HUES48 (cell line): ENCODE measurements around the gene FRMD6.

Source experiments
- H3K27ac ChIP-seq: one replicate; pipeline ENCODE4 v1.7.0; 2013; ENCODE audit warnings: low read depth, low read length, inconsistent platforms
- H3K27me3 ChIP-seq: 2 replicates; pipeline ENCODE4 v1.6.1; 2013; ENCODE audit warnings: mild to moderate bottlenecking, low read length; ENCODE audit not compliant: control insufficient read depth, insufficient read depth
- H3K36me3 ChIP-seq: 2 replicates; pipeline ENCODE4 v1.6.1; 2013; ENCODE audit warnings: low read length; ENCODE audit not compliant: control insufficient read depth, insufficient read depth
- H3K4me1 ChIP-seq: 2 replicates; pipeline ENCODE4 v1.6.1; 2013; ENCODE audit warnings: mild to moderate bottlenecking, low read length; ENCODE audit not compliant: control insufficient read depth, insufficient read depth
- H3K4me3 ChIP-seq: 2 replicates; pipeline ENCODE4 v1.5.1; 2013; ENCODE audit warnings: mild to moderate bottlenecking, low read depth, low read length
- H3K9ac ChIP-seq: 2 replicates; pipeline ENCODE4 v1.6.1; 2013; ENCODE audit warnings: mild to moderate bottlenecking, low read depth, low read length, moderate library complexity
- H3K9me3 ChIP-seq: 2 replicates; pipeline ENCODE4 v1.6.1; 2013; ENCODE audit warnings: low read length; ENCODE audit not compliant: control insufficient read depth, insufficient read depth

Gene FRMD6

GRCh38 chr14:51614707-51615106, 37.0 kb upstream of the FRMD6 start:
- Histone ChIP-seq H3K27me3 (no peaks in the 10 kb centered on the region), H3K4me3 (no peak overlapping the region), H3K9ac (no peak overlapping the region), H3K36me3 (no peaks in the 10 kb centered on the region), H3K4me1 (no peaks in the 10 kb centered on the region), H3K9me3 (no peaks in the 10 kb centered on the region), H3K27ac (no peak overlapping the region)

GRCh38 chr14:51616256-51616655, 35.5 kb upstream of the FRMD6 start:
- H3K27ac ChIP-seq, result no peak overlapping the region
- no peaks in the 10 kb centered on the region for H3K36me3 ChIP-seq
- no peaks in the 10 kb centered on the region for H3K9me3 ChIP-seq
- H3K4me1 ChIP-seq, result no peaks in the 10 kb centered on the region
- H3K27me3 ChIP-seq, result no peaks in the 10 kb centered on the region
- H3K9ac ChIP-seq, result no peak overlapping the region
- no peak overlapping the region for H3K4me3 ChIP-seq

DNA sequence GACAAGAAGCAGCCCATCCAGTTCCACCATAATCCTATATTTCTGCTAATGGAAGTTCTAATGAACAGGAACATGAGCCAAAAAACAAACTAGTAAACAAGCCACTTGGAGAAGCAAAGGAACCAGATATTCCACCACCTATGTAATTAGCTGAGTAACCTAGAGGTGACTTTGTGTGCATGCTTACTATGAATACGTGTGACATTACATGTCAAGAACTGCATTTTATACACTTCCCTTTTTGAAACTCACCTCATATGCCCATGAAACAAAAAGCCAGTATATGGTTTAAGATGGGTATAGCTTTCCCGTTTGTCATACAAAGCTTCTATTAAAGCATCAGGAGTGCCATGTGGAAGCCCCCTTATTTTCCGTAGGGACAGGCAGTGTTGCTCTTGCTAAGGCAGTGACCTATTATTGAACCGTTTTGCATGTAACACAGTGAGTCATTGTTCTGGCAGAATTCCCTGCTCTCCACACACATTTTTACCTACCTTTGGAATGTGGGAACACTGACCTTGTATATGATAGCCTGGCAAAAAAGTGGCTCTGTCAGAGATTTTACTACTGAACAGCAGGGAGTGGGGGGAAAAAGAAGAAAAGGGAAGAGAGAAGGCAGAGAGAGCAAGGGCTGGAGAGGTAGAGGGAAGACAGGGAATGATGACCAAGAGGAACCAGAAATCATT, 34.8 kb upstream of the FRMD6 start:
- no peaks in the 10 kb centered on the region for H3K4me1 ChIP-seq
- no peaks in the 10 kb centered on the region for H3K36me3 ChIP-seq
- no peak overlapping the region for H3K9ac ChIP-seq
- H3K4me3 ChIP-seq, result no peak overlapping the region
- H3K27me3 ChIP-seq, result no peaks in the 10 kb centered on the region
- no peak overlapping the region for H3K27ac ChIP-seq
- H3K9me3 ChIP-seq, result no peaks in the 10 kb centered on the region

- H3K9ac ChIP-seq, result no peak overlapping the region
- H3K4me1 ChIP-seq, result no peaks in the 10 kb centered on the region
- no peak overlapping the region for H3K27ac ChIP-seq
- H3K4me3 ChIP-seq, result no peak overlapping the region
- H3K36me3 ChIP-seq, result no peaks in the 10 kb centered on the region
- H3K27me3 ChIP-seq, result no peaks in the 10 kb centered on the region
- H3K9me3 ChIP-seq, result no peaks in the 10 kb centered on the region
Observed at GRCh38 chr14:51619561-51619960, 32.1 kb upstream of the FRMD6 start.

- no peaks in the 10 kb centered on the region for H3K4me1 ChIP-seq
- no peaks in the 10 kb centered on the region for H3K27me3 ChIP-seq
- no peaks in the 10 kb centered on the region for H3K9me3 ChIP-seq
- H3K9ac ChIP-seq, result no peak overlapping the region
- H3K36me3 ChIP-seq, result no peaks in the 10 kb centered on the region
- H3K4me3 ChIP-seq, result no peak overlapping the region
- no peak overlapping the region for H3K27ac ChIP-seq
Observed at GRCh38 chr14:51620056-51620455, 31.7 kb upstream of the FRMD6 start.

DNA sequence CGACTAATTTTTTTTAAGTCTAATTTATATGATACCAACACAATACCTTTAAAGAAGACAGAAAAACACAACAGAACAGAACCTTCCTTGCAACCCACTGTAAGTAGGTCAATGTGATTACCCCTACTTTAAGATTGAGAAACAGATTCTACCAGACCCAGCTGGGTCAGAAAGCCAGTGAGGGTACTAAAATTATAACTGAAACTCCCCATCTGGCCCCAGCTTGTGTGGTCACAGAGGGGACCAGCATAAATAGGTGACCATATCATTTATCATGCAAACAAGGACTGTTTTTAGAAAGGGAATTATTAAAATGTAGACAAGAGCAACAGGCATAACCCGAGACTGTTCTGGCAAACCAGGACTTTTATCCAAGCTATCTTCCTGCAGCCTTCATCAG, 30.1 kb upstream of the FRMD6 start:
- Histone ChIP-seq H3K27me3 (no peaks in the 10 kb centered on the region), H3K27ac (no peak overlapping the region), H3K9ac (no peak overlapping the region), H3K36me3 (no peaks in the 10 kb centered on the region), H3K4me1 (no peaks in the 10 kb centered on the region), H3K9me3 (no peaks in the 10 kb centered on the region), H3K4me3 (no peak overlapping the region)

DNA sequence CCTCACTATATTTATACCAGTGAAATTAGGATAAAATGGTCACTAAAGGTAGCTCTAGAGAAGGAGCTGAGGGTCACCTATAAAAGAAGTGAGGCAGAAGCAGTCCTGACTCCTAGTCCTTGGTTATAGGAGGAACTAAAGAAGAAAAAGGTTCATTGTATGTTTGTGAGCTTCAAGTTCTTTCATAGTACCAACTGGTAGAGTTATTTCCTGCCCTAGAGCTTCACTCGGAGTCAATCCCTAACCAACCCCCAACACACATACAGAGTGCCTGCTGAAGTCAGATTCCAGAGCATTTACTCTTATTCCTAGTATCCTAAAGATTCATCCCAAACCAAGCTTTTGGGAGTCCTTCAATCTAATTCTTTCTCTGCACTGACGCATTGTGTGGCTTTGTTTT, 29.3 kb upstream of the FRMD6 start:
- Histone ChIP-seq H3K27me3 (no peaks in the 10 kb centered on the region), H3K4me3 (no peak overlapping the region), H3K4me1 (no peaks in the 10 kb centered on the region), H3K9me3 (no peaks in the 10 kb centered on the region), H3K36me3 (no peaks in the 10 kb centered on the region), H3K27ac (no peak overlapping the region), H3K9ac (no peak overlapping the region)

DNA sequence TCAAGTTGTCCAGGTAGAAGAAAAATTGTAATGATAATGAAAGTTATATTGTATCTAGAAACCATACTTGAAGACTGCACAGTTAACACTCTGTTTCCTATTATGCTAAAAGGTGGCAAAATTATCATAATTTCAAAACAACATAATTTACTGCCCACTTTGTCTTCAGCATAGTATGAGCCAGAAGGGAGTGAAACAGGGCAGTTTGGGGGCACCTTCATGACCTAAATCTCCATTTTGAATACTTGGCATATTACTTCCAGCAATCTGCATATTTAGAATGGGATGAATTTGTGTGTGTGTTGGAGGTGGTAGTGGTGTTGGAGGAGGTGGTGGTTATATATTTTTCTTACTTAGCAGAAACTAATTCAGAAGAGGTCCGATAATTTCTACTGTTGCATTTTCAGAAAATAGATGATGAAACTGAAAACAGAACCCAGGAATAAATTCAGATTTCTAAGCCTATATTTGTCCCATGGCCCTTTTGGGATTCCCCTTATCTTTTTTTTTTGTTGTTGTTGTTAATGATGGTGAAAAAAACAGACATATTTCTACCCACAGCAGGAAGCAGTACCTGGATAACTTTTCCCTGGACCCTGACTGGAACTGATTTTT, 26.6 kb upstream of the FRMD6 start:
- H3K9ac ChIP-seq, result no peak overlapping the region

GRCh38 chr14:51626185-51626584, 25.5 kb upstream of the FRMD6 start:
- Histone ChIP-seq H3K9me3 (no peaks in the 10 kb centered on the region), H3K9ac (no peak overlapping the region), H3K36me3 (no peaks in the 10 kb centered on the region)

More for the DNA sequence above, 26.6 kb upstream of the FRMD6 start:
- no peaks in the 10 kb centered on the region for H3K36me3 ChIP-seq
- no peaks in the 10 kb centered on the region for H3K9me3 ChIP-seq
- no peak overlapping the region for H3K27ac ChIP-seq
- H3K27me3 ChIP-seq, result no peaks in the 10 kb centered on the region
- no peaks in the 10 kb centered on the region for H3K4me1 ChIP-seq
- H3K4me3 ChIP-seq, result no peak overlapping the region

DNA sequence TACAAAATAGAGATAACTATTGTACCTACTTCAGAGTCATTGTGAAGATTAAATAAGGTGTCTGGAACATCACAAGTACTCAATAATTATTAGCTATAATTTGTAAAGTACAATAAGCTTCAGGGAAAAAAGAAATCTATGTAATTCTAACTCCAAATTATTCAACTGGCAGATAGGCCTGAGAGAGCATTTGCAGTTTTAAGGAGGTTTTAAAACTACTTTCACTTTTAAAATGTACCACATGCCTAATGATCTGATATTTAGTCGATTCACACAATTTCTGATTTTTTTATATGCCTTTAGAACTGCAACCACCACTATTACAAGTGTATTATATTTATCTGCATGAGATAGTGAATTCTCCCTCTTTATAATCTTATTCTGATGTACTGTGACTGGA, 24.9 kb upstream of the FRMD6 start:
- no peaks in the 10 kb centered on the region for H3K4me1 ChIP-seq
- H3K36me3 ChIP-seq, result no peaks in the 10 kb centered on the region
- H3K27ac ChIP-seq, result no peak overlapping the region
- no peak overlapping the region for H3K4me3 ChIP-seq
- no peak overlapping the region for H3K9ac ChIP-seq
- H3K9me3 ChIP-seq, result no peaks in the 10 kb centered on the region
- no peaks in the 10 kb centered on the region for H3K27me3 ChIP-seq

More at GRCh38 chr14:51626185-51626584, 25.5 kb upstream of the FRMD6 start:
- Histone ChIP-seq H3K4me1 (no peaks in the 10 kb centered on the region), H3K27ac (no peak overlapping the region), H3K27me3 (no peaks in the 10 kb centered on the region), H3K4me3 (no peak overlapping the region)

DNA sequence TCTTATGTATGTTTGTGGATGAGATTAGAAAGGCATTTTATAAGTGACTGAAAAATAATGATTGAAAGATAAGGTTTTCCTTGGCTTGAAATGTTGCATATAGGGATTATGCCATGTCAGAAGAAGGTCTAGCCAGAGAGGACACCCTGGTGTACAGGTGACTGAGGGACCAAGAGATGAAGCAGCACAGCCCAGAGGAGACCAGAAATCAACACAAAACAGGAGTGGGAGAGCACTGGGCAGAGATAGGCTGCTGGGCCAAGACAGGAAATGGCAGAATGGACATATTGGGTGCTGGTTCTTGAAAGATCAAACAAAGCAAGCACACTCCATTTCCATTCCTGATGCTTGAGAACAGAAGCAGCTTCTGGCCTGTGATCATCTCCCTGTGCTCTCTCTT, 24.4 kb upstream of the FRMD6 start:
- no peak overlapping the region for H3K4me3 ChIP-seq
- H3K36me3 ChIP-seq, result no peaks in the 10 kb centered on the region
- no peak overlapping the region for H3K27ac ChIP-seq
- no peaks in the 10 kb centered on the region for H3K9me3 ChIP-seq
- H3K9ac ChIP-seq, result no peak overlapping the region
- no peaks in the 10 kb centered on the region for H3K4me1 ChIP-seq
- no peaks in the 10 kb centered on the region for H3K27me3 ChIP-seq
